H1 (cell line): Measurements from ENCODE around the gene ATP5PB. TPM values are rescaled to one million over a fixed set of nuclear protein-coding genes. Genes with fewer than 3 reads are reported as not detected.

ENCODE experiments used
- CTCF ChIA-PET: fragments of 300-600 bp; sonication (Branson Sonifier 250); formaldehyde crosslinking; loops from one replicate; lab custom pipeline; 2021; ENCODE audit not compliant: partially characterized antibody; lab: Charles Lee
- POLR2A ChIA-PET: fragments of 300-600 bp; sonication (Branson Sonifier 250); formaldehyde crosslinking; loops from one replicate; lab custom pipeline; 2021; ENCODE audit warnings: inconsistent platforms; ENCODE audit not compliant: partially characterized antibody; lab: Charles Lee
- DNase-seq, 2 experiments: peaks; one replicate each; pipeline versions ENCODE4 v3.0.0 to v3.0.0-alpha.2; 2010 to 2022; ENCODE audit warnings: low spot score in 2 of 2, low read depth in 1 of 2, mixed read lengths in 1 of 2
- FAIRE-seq: peaks from 2 replicates; lab custom pipeline; 2011; peaks lifted over from hg19 to GRCh38; lab: Jason Lieb, UNC
- H2AFZ ChIP-seq: 2 replicates; pipeline ENCODE4 v1.8.1; 2012; ENCODE audit warnings: low read length, inconsistent platforms
- H2AK5ac ChIP-seq: 2 replicates; pipeline ENCODE4 v1.6.1; 2013; ENCODE audit warnings: low read depth, low read length
- H2BK120ac ChIP-seq: replicated peaks from 2 replicates; pipeline ENCODE3; 2013; ENCODE audit warnings: low read depth, low read length, inconsistent platforms
- H2BK12ac ChIP-seq: 2 replicates; pipeline ENCODE4 v1.6.1; 2013; ENCODE audit warnings: low read depth, low read length
- H2BK15ac ChIP-seq: 2 replicates; pipeline ENCODE4 v1.6.1; 2013; ENCODE audit warnings: low read length
- H2BK20ac ChIP-seq: 2 replicates; pipeline ENCODE4 v1.6.1; 2013; ENCODE audit warnings: low read length
- H2BK5ac ChIP-seq: 2 replicates; pipeline ENCODE4 v1.6.1; 2013; ENCODE audit warnings: low read depth, low read length
- H3K14ac ChIP-seq: 2 replicates; pipeline ENCODE4 v1.6.1; 2013; ENCODE audit warnings: inconsistent platforms; ENCODE audit not compliant: insufficient read length
- H3K18ac ChIP-seq: 2 replicates; pipeline ENCODE4 v1.6.1; 2013; ENCODE audit warnings: low read length; ENCODE audit errors: extremely low read depth
- H3K23ac ChIP-seq: 2 replicates; pipeline ENCODE4 v1.6.1; 2013; ENCODE audit warnings: inconsistent platforms; ENCODE audit not compliant: insufficient read length
- H3K23me2 ChIP-seq: 2 replicates; pipeline ENCODE4 v1.6.1; 2013; ENCODE audit warnings: low read depth, low read length
- H3K27ac ChIP-seq: 2 replicates; pipeline ENCODE4 v1.6.1; 2011; ENCODE audit warnings: low read depth, low read length, inconsistent platforms
- H3K27me3 ChIP-seq, 4 experiments: replicated peaks in 1 of 4; 1 replicate in 1 of 4; 2 replicates in 3 of 4; pipeline versions ENCODE4 v1.6.1 to v1.8.1; 2011 to 2013; ENCODE audit warnings: low read length in 3 of 4, mild to moderate bottlenecking in 3 of 4, inconsistent platforms in 2 of 4, mixed read lengths in 2 of 4, moderate library complexity in 1 of 4; ENCODE audit not compliant: control insufficient read depth in 3 of 4, insufficient read depth in 3 of 4; ENCODE audit errors: extremely low read depth in 1 of 4
- H3K36me3 ChIP-seq, 4 experiments: 2 replicates each; pipeline versions ENCODE4 v1.6.1 to v1.8.1; 2011 to 2013; ENCODE audit warnings: mild to moderate bottlenecking in 4 of 4, low read length in 3 of 4, moderate library complexity in 2 of 4, control low read depth in 1 of 4, inconsistent platforms in 1 of 4; ENCODE audit not compliant: insufficient read depth in 4 of 4, control insufficient read depth in 2 of 4
- H3K4ac ChIP-seq: replicated peaks from 2 replicates; pipeline ENCODE3; 2013; ENCODE audit warnings: low read length, low read depth, mixed read lengths, inconsistent platforms; ENCODE audit not compliant: insufficient read length
- H3K4me1 ChIP-seq, 4 experiments: replicated peaks in 1 of 4; 1 replicate in 1 of 4; 2 replicates in 3 of 4; pipeline versions ENCODE4 v1.6.1 to v1.8.1; 2011 to 2013; ENCODE audit warnings: low read length in 3 of 4, inconsistent platforms in 2 of 4, mixed read lengths in 1 of 4; ENCODE audit not compliant: insufficient read depth in 4 of 4, control insufficient read depth in 3 of 4
- H3K4me2 ChIP-seq, 2 experiments: 2 replicates each; pipeline versions ENCODE4 v1.6.1 to v1.8.1; 2011 to 2013; ENCODE audit warnings: low read depth in 2 of 2, low read length in 2 of 2, control low read depth in 1 of 2, inconsistent platforms in 1 of 2, mild to moderate bottlenecking in 1 of 2; ENCODE audit not compliant: insufficient read depth in 1 of 2
- H3K4me3 ChIP-seq, 4 experiments: fragments of 200-600, 300-600 bp in 1 of 4; sonication (generic), shearing (Covaris generic), sonication (Bioruptor Twin) in 1 of 4; 2 replicates each; pipeline versions ENCODE4 v1.5.1 to v1.8.1; 2011 to 2016; ENCODE audit warnings: low read length in 4 of 4, low read depth in 3 of 4, control low read depth in 2 of 4, inconsistent platforms in 2 of 4, mild to moderate bottlenecking in 2 of 4, mixed read lengths in 1 of 4, moderate library complexity in 1 of 4; ENCODE audit not compliant: insufficient read depth in 2 of 4; ENCODE audit errors: extremely low read depth in 1 of 4
- H3K56ac ChIP-seq: replicated peaks from 2 replicates; pipeline ENCODE3; 2013; ENCODE audit warnings: low read depth, mild to moderate bottlenecking, mixed read lengths, low read length, inconsistent platforms; ENCODE audit not compliant: insufficient read length
- H3K79me1 ChIP-seq: 2 replicates; pipeline ENCODE4 v1.6.1; 2013; ENCODE audit warnings: low read depth, low read length, control low read depth
- H3K79me2 ChIP-seq, 2 experiments: 2 replicates each; pipeline versions ENCODE4 v1.6.1 to v1.8.1; 2012 to 2013; ENCODE audit warnings: low read length in 2 of 2, mild to moderate bottlenecking in 2 of 2, inconsistent platforms in 1 of 2; ENCODE audit not compliant: insufficient read depth in 2 of 2, control insufficient read depth in 1 of 2
- H3K9ac ChIP-seq, 4 experiments: replicated peaks in 1 of 4; 1 replicate in 1 of 4; 2 replicates in 3 of 4; pipeline versions ENCODE4 v1.6.1 to v1.8.1; 2011 to 2013; ENCODE audit warnings: low read depth in 3 of 4, low read length in 3 of 4, control low read depth in 2 of 4, mild to moderate bottlenecking in 2 of 4, moderate library complexity in 2 of 4, inconsistent platforms in 1 of 4; ENCODE audit errors: extremely low read depth in 1 of 4
- H3K9me3 ChIP-seq, 2 experiments: 2 replicates each; pipeline versions ENCODE4 v1.6.1 to v1.8.1; 2012 to 2013; ENCODE audit warnings: mild to moderate bottlenecking in 2 of 2, moderate library complexity in 2 of 2, control low read depth in 1 of 2, inconsistent platforms in 1 of 2, low read depth in 1 of 2, low read length in 1 of 2, mixed read lengths in 1 of 2; ENCODE audit not compliant: insufficient read depth in 2 of 2
- H4K20me1 ChIP-seq, 2 experiments: replicated peaks in 1 of 2; 2 replicates each; pipeline versions ENCODE3 to v1.8.1; 2011 to 2013; ENCODE audit warnings: inconsistent platforms in 2 of 2, low read length in 2 of 2, mild to moderate bottlenecking in 1 of 2; ENCODE audit not compliant: insufficient read depth in 2 of 2, control insufficient read depth in 1 of 2
- H4K5ac ChIP-seq: 2 replicates; pipeline ENCODE4 v1.6.1; 2013; ENCODE audit warnings: low read length, low read depth, mixed read lengths, inconsistent platforms; ENCODE audit not compliant: insufficient read length
- H4K8ac ChIP-seq: 2 replicates; pipeline ENCODE4 v1.8.0; 2013; ENCODE audit warnings: mild to moderate bottlenecking, moderate library complexity, low read length, inconsistent platforms; ENCODE audit not compliant: insufficient read depth; ENCODE audit errors: extremely low read depth
- H4K91ac ChIP-seq: replicated peaks from 2 replicates; pipeline ENCODE3; 2013; ENCODE audit warnings: low read length, mixed read lengths, inconsistent platforms; ENCODE audit not compliant: insufficient read length
- ATF3 ChIP-seq: IDR thresholded peaks from 2 replicates; pipeline ENCODE4 v1.6.1; 2011; ENCODE audit warnings: low read depth, mild to moderate bottlenecking, low read length; ENCODE audit not compliant: insufficient read depth
- CBX5 ChIP-seq: fragments of 300-800, 300-1000 bp; sonication (generic); IDR thresholded peaks from 2 replicates; pipeline ENCODE4 v1.7.1; 2016; ENCODE audit warnings: antibody characterized with exemption, low read length, low read depth
- HDAC6 ChIP-seq: IDR thresholded peaks from one replicate; pipeline ENCODE4 v1.7.1; 2012; ENCODE audit warnings: low read depth, mild to moderate bottlenecking, inconsistent platforms, low read length, moderate library complexity
- RXRA ChIP-seq: IDR thresholded peaks from 2 replicates; pipeline ENCODE4 v1.6.1; 2011; ENCODE audit warnings: low read depth, mild to moderate bottlenecking, low read length, moderate library complexity; ENCODE audit not compliant: insufficient read depth
- SP4 ChIP-seq: IDR thresholded peaks from 2 replicates; pipeline ENCODE4 v1.6.1; 2012; ENCODE audit warnings: low read length, inconsistent platforms
- WGBS, 2 experiments: shearing (Covaris generic) in 1 of 2; methylation state at CpG; one replicate each; pipeline versions ENCODE4 v1.1.6 to v1.1.7; 2013 to 2015; ENCODE audit warnings: low lambda C conversion rate in 2 of 2, mixed read lengths in 2 of 2, inconsistent platforms in 1 of 2, low coverage in 1 of 2, missing lambda C conversion rate in 1 of 2; ENCODE audit not compliant: insufficient replicate concordance in 2 of 2, insufficient coverage in 1 of 2, insufficient read length in 1 of 2; ENCODE audit errors: extremely low coverage in 1 of 2, missing lambda C conversion rate in 1 of 2; 5-methylcytosine and 5-hydroxymethylcytosine counted together
- polyA plus RNA-seq, 7 experiments: library from polyadenylated mRNA; depleted of rRNA in 3 of 7; stranded (reverse) in 5 of 7; unstranded in 2 of 7; fragments of >200 nt in 5 of 7; fragments of 200-250 nt in 2 of 7; gene quantifications; 1 replicate in 5 of 7; 2 replicates in 1 of 7; 4 replicates in 1 of 7; pipeline versions ENCODE4 v1.2.1 to v1.2.3, GENCODE V29; 2011 to 2013; ENCODE audit warnings: missing spikeins in 2 of 7, mixed read lengths in 2 of 7
- total RNA-seq: library from RNA; stranded (reverse); fragmentation: NEBNext Ultra II Directional; extraction: Animal tissue kit (Norgen Biotek cat#: 25700); gene quantifications from 2 replicates; pipeline ENCODE4 v1.2.1, GENCODE V29; 2021

ATP5PB gene
- total and polyA plus RNA-seq, 2 of the 8 experiments (the other 6 are each of a cell fraction or from before 2014, with no cell fraction given), result 232 to 262 TPM

- Histone ChIP-seq H3K4ac (no peak overlapping the region), H2BK20ac (no peak overlapping the region), H4K91ac (no peak overlapping the region), H2BK120ac (no peak overlapping the region), H3K9ac (no peak overlapping the region), H3K23me2 (no peaks in the 10 kb centered on the region; the same call in 1 of the 2 replicates), H2AFZ (no peak overlapping the region), H3K23ac (no peak overlapping the region), H2BK12ac (no peak overlapping the region), H3K27me3 (no peaks in the 10 kb centered on the region), H4K8ac (no peak overlapping the region), H4K5ac (no peak overlapping the region), H3K79me2 (no peaks in the 10 kb centered on the region), H3K4me1 (peaks cover 0 to 9% (median 3%) of the 10 kb centered on the region in 4 experiments; a peak in 5 of 7 replicates), H3K14ac (no peak overlapping the region), H3K56ac (no peak overlapping the region), H4K20me1 (no peaks in the 10 kb centered on the region), H3K4me3 (no peak overlapping the region), H3K18ac (no peak overlapping the region), H3K36me3 (no peaks in the 10 kb centered on the region), H2AK5ac (no peak overlapping the region), H3K79me1 (no peaks in the 10 kb centered on the region), H2BK15ac (no peak overlapping the region), H3K4me2 (no peak overlapping the region), H3K9me3 (no peaks in the 10 kb centered on the region), H2BK5ac (no peak overlapping the region), H3K27ac (no peak overlapping the region)
- CTCF ChIA-PET, result interaction anchor here (0.7 to 3.6 kb wide), 14 partner anchors 9 to 262 kb away, joined by 3 to 33 read pairs (median 12); partner anchors contain the start of gene DDX20
- TF ChIP-seq ATF3, result no peak
- no peak for TF ChIP-seq SP4
- no peak for TF ChIP-seq CBX5
- TF ChIP-seq RXRA, result no peak
- no peak for TF ChIP-seq HDAC6
- POLR2A ChIA-PET, result interaction anchor here (0.9 to 1.4 kb wide), 2 partner anchors 58 to 265 kb away, joined by 3 to 4 read pairs; partner anchors contain the start of gene WDR77
- DNase-seq, result no peak
- FAIRE-seq, result no peak
- WGBS, 2 experiments, result 45% methylated on average over 2 of the region's 2 CpGs; no CpG with 5 or more reads in 1 of the 2 experiments
These were observed 57.3 kb downstream of the ATP5PB start for GRCh38 chr1:111506561-111506960.
